Left ventricle myocardium superior (tissue), 1 donor: ENCODE results near the gene ENPP7. TPM values are rescaled to one million over a fixed set of nuclear protein-coding genes. Genes with fewer than 3 reads are reported as not detected.
A peak's percentile ranks its signal among the peaks of the same experiment; 100 is the strongest.

ENCODE experiments used
- ATAC-seq: fragments of 200-7000 bp; cut with Tn5 transposase; one replicate; pipeline ENCODE4 v1.9.1; 2020; ENCODE audit warnings: mild to moderate bottlenecking, moderate library complexity
- DNase-seq: peaks from one replicate; pipeline ENCODE4 v3.0.0-alpha.2; 2020
- intact Hi-C: fragments of 100-400 bp; cut with micrococcal nuclease; formaldehyde crosslinking; loops from one replicate; pipeline ENCODE4 v1.11.0; 2022
- total RNA-seq: library from RNA; stranded (reverse); fragmentation: NEBNext Ultra II Directional; extraction: Animal tissue kit (Norgen Biotek cat#: 25700); gene quantifications from one replicate; pipeline ENCODE4 v1.2.1, GENCODE V29; 2021
- donor health status: DM: no; HTN: yes; CAD: no; lungs with severe emphysema.

The ENPP7 gene
- total RNA-seq, 1 donor from 2014 or later = not detected

GRCh38 chr17:79728908-79729471 is 1.8 kb upstream of the ENPP7 start:
- intact Hi-C loops = no loop called here

GRCh38 chr17:79729761-79730160 is 982 bp upstream of the ENPP7 start:
- no peak for DNase-seq
- intact Hi-C loops = no loop called here
- no peak for ATAC-seq

More at GRCh38 chr17:79728908-79729471, 1.8 kb upstream of the ENPP7 start:
- no peak for ATAC-seq
- no peak for DNase-seq

GRCh38 chr17:79730437-79730768 is 340 bp upstream of the ENPP7 start:
- DNase-seq = no peak
- ATAC-seq = no peak
- intact Hi-C loops = no loop called here

GRCh38 chr17:79732254-79732653 is 1.5 kb downstream of the ENPP7 start:
- no peak for ATAC-seq
- intact Hi-C loops = no loop called here
- no peak for DNase-seq

GRCh38 chr17:79732804-79733691 is 2.3 kb downstream of the ENPP7 start:
- ATAC-seq (no peak), DNase-seq (no peak)
- intact Hi-C loops = no loop called here

- no peak for DNase-seq
- ATAC-seq = no peak
- intact Hi-C loops = no loop called here
Measured at GRCh38 chr17:79733692-79734070, 2.9 kb downstream of the ENPP7 start.

GRCh38 chr17:79735096-79735495 is 4.4 kb downstream of the ENPP7 start:
- DNase-seq (no peak), ATAC-seq (no peak)
- intact Hi-C loops = no loop called here

GRCh38 chr17:79737046-79737921 is 6.5 kb downstream of the ENPP7 start:
- no peak for ATAC-seq
- intact Hi-C loops = no loop called here
- no peak for DNase-seq

- intact Hi-C loops = no loop called here
- ATAC-seq (no peak), DNase-seq (no peak)
Measured at GRCh38 chr17:79737922-79738578, 7.3 kb downstream of the ENPP7 start.

- intact Hi-C loops = no loop called here
- ATAC-seq (no peak), DNase-seq (no peak)
Measured at GRCh38 chr17:79738643-79739042, 7.9 kb downstream of the ENPP7 start.

GRCh38 chr17:79739148-79740062 is 8.7 kb downstream of the ENPP7 start:
- ATAC-seq (no peak), DNase-seq (no peak)
- intact Hi-C loops = no loop called here

- ATAC-seq (no peak), DNase-seq (no peak)
- intact Hi-C loops = no loop called here
Measured at GRCh38 chr17:79740413-79740812, 9.7 kb downstream of the ENPP7 start.

- intact Hi-C loops = no loop called here
- DNase-seq (no peak), ATAC-seq (no peak)
Measured at GRCh38 chr17:79741401-79741750, 10.6 kb downstream of the ENPP7 start.

- peak; percentile 81 for ATAC-seq
- DNase-seq = peak; percentile 84
- intact Hi-C loops = no loop called here
Measured at GRCh38 chr17:79741751-79742588, 11.2 kb downstream of the ENPP7 start.

- no peak for ATAC-seq
- no peak for DNase-seq
- intact Hi-C loops = no loop called here
Measured at GRCh38 chr17:79742589-79742918, 11.8 kb downstream of the ENPP7 start.

GRCh38 chr17:79742951-79743476 is 12.3 kb downstream of the ENPP7 start:
- DNase-seq = no peak
- no peak for ATAC-seq
- intact Hi-C loops = no loop called here

- intact Hi-C loops = no loop called here
- no peak for ATAC-seq
- DNase-seq = no peak
Measured at GRCh38 chr17:79743614-79744013, 12.9 kb downstream of the ENPP7 start.

GRCh38 chr17:79745641-79746105 is 14.9 kb downstream of the ENPP7 start:
- intact Hi-C loops = no loop called here
- DNase-seq = no peak
- ATAC-seq = no peak
